Peyer's patch (tissue), 4 donors: ENCODE data around the gene UGT1A9.

Experiments used
- CTCF ChIP-seq, 6 experiments: fragments of 450-650 bp in 4 of 6; fragments of 200-600 bp in 2 of 6; sonication (generic) in 1 of 6; IDR thresholded peaks; one replicate each; pipeline ENCODE4 v1.5.1; 2017 to 2019; ENCODE audit warnings: antibody characterized with exemption in 6 of 6, mild to moderate bottlenecking in 3 of 6, moderate library complexity in 1 of 6
- POLR2A ChIP-seq, 2 donors: fragments of 450-650 bp; IDR thresholded peaks; one replicate each; pipeline ENCODE4 v1.5.1; 2017; ENCODE audit warnings: antibody characterized with exemption in 2 of 2, mild to moderate bottlenecking in 2 of 2, moderate library complexity in 2 of 2

GRCh38 chr2:233799716-233800115 lies 128.0 kb downstream of the UGT1A9 start:
- TF ChIP-seq CTCF (IDR thresholded peaks at IDR 0.05) (no peak), POLR2A (IDR thresholded peaks at IDR 0.05) (no peak)
